ENCODE results near the gene CCDC197.

DNA sequence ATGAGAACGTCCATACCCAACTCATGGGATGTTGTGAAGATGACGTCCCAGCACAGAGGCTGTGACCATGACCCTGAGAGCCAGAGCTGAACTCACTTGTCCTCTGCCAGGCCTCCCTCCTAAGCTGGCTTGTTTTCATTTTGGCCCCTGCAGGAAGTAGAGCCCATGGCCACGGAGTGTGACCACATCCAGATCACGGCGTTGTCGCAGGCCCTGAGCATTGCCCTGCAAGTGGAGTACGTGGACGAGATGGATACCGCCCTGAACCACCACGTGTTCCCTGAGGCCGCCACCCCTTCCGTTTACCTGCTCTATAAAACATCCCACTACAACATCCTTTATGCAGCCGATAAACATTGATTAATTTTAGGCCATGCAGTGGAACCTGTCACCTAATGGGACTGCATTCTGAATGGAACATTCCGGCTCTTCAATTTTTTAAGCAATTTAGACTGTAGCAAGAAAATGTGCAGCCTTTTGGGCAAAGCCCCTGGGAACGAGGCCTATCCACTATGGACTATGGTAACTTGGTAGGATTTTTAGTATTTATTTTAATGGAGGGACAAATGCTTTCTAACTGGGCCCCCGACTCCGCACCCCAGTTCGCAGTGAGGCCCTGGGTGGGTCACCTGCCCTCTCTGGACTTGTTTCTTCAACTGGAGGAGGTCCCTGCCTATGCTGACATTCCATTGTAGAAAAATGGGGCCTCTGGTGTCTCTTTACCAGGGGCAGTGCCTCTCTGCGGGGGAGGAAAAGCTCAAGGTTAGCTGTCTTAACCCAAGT, 48.7 kb downstream of the CCDC197 start:
- TF ChIP-seq ATF1 (CRISPR knock-in tag; IDR thresholded peaks at IDR 0.05) (no peak), JUN (CRISPR knock-in tag; IDR thresholded peaks at IDR 0.05) (no peak), CBFB (CRISPR knock-in tag; IDR thresholded peaks at IDR 0.05; ENCODE audit: low read depth) (no peak), EMX1 (CRISPR knock-in tag; IDR thresholded peaks at IDR 0.05) (no peak), GABPB1 (CRISPR knock-in tag; IDR thresholded peaks at IDR 0.05) (no peak), ZNF219 (CRISPR knock-in tag; IDR thresholded peaks at IDR 0.05; ENCODE audit: borderline replicate concordance) (no peak), TCF7 (CRISPR knock-in tag; IDR thresholded peaks at IDR 0.05; ENCODE audit: low read depth) (no peak), SMAD3 (CRISPR knock-in tag; IDR thresholded peaks at IDR 0.05; ENCODE audit: borderline replicate concordance) (no peak), NR1H2 (CRISPR knock-in tag; IDR thresholded peaks at IDR 0.05) (no peak), ESRRA (CRISPR knock-in tag; IDR thresholded peaks at IDR 0.05; ENCODE audit: borderline replicate concordance) (no peak), CREM (CRISPR knock-in tag; IDR thresholded peaks at IDR 0.05) (no peak), NFYB (CRISPR knock-in tag; conservative IDR thresholded peaks at IDR 0.05; ENCODE audit: low read depth) (no peak)
- TF ChIP-seq, protein P1, sequence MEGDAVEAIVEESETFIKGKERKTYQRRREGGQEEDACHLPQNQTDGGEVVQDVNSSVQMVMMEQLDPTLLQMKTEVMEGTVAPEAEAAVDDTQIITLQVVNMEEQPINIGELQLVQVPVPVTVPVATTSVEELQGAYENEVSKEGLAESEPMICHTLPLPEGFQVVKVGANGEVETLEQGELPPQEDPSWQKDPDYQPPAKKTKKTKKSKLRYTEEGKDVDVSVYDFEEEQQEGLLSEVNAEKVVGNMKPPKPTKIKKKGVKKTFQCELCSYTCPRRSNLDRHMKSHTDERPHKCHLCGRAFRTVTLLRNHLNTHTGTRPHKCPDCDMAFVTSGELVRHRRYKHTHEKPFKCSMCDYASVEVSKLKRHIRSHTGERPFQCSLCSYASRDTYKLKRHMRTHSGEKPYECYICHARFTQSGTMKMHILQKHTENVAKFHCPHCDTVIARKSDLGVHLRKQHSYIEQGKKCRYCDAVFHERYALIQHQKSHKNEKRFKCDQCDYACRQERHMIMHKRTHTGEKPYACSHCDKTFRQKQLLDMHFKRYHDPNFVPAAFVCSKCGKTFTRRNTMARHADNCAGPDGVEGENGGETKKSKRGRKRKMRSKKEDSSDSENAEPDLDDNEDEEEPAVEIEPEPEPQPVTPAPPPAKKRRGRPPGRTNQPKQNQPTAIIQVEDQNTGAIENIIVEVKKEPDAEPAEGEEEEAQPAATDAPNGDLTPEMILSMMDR (IDR thresholded peaks at IDR 0.05), result no peak
- TF ChIP-seq, protein P2, sequence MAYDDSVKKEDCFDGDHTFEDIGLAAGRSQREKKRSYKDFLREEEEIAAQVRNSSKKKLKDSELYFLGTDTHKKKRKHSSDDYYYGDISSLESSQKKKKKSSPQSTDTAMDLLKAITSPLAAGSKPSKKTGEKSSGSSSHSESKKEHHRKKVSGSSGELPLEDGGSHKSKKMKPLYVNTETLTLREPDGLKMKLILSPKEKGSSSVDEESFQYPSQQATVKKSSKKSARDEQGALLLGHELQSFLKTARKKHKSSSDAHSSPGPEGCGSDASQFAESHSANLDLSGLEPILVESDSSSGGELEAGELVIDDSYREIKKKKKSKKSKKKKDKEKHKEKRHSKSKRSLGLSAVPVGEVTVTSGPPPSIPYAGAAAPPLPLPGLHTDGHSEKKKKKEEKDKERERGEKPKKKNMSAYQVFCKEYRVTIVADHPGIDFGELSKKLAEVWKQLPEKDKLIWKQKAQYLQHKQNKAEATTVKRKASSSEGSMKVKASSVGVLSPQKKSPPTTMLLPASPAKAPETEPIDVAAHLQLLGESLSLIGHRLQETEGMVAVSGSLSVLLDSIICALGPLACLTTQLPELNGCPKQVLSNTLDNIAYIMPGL (CRISPR knock-in tag; IDR thresholded peaks at IDR 0.05), result no peak

All from WTC11 (cell line).